ENCODE results near the gene ARHGDIG.

GRCh38 chr16:265711-266110 lies 14.7 kb upstream of the ARHGDIG start:
- no peak for TF ChIP-seq POLR2A (IDR thresholded peaks at IDR 0.05; ENCODE audit: low read depth, low read length)
- TF ChIP-seq POLR2AphosphoS5 (IDR thresholded peaks at IDR 0.05; ENCODE audit: low read depth, low read length): no peak
- no peak for TF ChIP-seq POU2F2 (IDR thresholded peaks at IDR 0.05; ENCODE audit: low read depth, low read length)
